GM21723 (cell line): ENCODE data around the gene TRPV2.
"Not testable (repeated sequence)": the region's sequence is repeated elsewhere in the genome, so short reads cannot be mapped to it uniquely, and the experiment has no call there.

Experiments
- ATAC-seq: cut with Tn5 transposase; IDR thresholded peaks from one replicate; pipeline ENCODE4 v1.9.1; 2021; ENCODE audit warnings: mild to moderate bottlenecking, moderate library complexity; ENCODE audit not compliant: unreplicated experiment

The TRPV2 gene

GRCh38 chr17:16435925-16436886, 20.8 kb downstream of the TRPV2 start:
- ATAC-seq: no peak

GRCh38 chr17:16437083-16437482, 21.7 kb downstream of the TRPV2 start:
- ATAC-seq: no peak

- ATAC-seq: no peak
Observed at GRCh38 chr17:16438173-16438556, 22.8 kb downstream of the TRPV2 start.

GRCh38 chr17:16438557-16439302, 23.4 kb downstream of the TRPV2 start:
- ATAC-seq: peak; percentile 82

- ATAC-seq: peak; percentile 1
Observed at GRCh38 chr17:16439303-16439791, 24.0 kb downstream of the TRPV2 start.

- ATAC-seq: no peak
Observed at GRCh38 chr17:16439811-16440351, 24.5 kb downstream of the TRPV2 start.

GRCh38 chr17:16440354-16440753, 25.0 kb downstream of the TRPV2 start:
- not testable (repeated sequence) for ATAC-seq

- ATAC-seq: no peak
Observed at GRCh38 chr17:16440901-16441629, 25.7 kb downstream of the TRPV2 start.

- no peak for ATAC-seq
Observed at GRCh38 chr17:16442141-16442540, 26.8 kb downstream of the TRPV2 start.

GRCh38 chr17:16442594-16443510, 27.5 kb downstream of the TRPV2 start:
- ATAC-seq: no peak

- ATAC-seq: no peak
Observed at GRCh38 chr17:16443511-16444257, 28.3 kb downstream of the TRPV2 start.

GRCh38 chr17:16444258-16444886, 29.0 kb downstream of the TRPV2 start:
- ATAC-seq: no peak

GRCh38 chr17:16446338-16446983, 31.1 kb downstream of the TRPV2 start:
- ATAC-seq: no peak

- ATAC-seq: no peak
Observed at GRCh38 chr17:16447676-16448075, 32.3 kb downstream of the TRPV2 start.

- ATAC-seq: no peak
Observed at GRCh38 chr17:16448490-16448889, 33.1 kb downstream of the TRPV2 start.

- ATAC-seq: no peak
Observed at GRCh38 chr17:16449121-16449570, 33.8 kb downstream of the TRPV2 start.

- no peak for ATAC-seq
Observed at GRCh38 chr17:16450028-16450427, 34.7 kb downstream of the TRPV2 start.

GRCh38 chr17:16452268-16452667, 36.9 kb downstream of the TRPV2 start:
- not testable (repeated sequence) for ATAC-seq
